ENCODE results near the gene CAMKK1. TPM values are rescaled to one million over a fixed set of nuclear protein-coding genes. Genes with fewer than 3 reads are reported as not detected.

The CAMKK1 gene
- total RNA-seq, 1 experiment from 2014 or later = 9.6 TPM

DNA sequence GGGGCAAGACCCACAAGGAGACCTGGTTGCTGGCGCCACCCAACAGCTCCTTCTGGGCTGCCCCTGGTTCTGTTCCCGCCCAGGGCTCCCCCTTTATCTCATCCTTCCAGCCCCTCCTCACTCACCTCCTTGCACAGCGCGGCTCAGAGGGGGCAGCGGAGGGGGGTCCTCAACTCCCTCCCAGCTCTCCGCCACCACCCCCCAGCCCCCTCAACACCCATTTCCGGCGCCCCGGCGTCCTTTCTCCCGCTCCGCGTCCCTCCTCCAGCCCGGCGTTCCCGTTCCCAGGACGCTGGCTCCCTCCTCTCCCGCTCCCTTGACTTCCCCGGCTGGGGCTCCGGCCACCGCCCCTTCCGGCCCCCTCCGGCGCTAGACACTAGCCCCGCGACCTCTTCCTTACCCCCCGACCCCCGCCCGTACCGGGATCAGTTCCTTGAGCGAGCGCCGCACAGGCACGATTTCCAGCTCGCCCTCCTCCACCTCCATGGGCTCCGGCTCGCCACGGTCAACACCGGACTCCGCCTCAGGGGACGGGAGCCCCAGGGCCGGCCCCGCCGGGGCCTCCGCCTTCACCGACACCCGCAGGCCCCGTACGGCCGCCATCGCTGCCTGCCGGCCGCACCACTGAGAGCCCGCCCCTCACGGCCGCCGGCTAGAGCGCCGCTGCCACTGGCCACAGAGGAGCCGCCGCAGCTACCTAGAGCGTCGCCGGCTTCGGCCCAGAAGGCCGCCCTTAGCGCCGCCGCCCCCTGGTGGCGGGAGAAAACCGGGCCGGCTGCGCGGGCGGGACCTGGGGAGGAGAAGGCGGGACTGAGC, 47.0 kb downstream of the CAMKK1 start, which contains the start of gene NCBP3 (continued):
- TF ChIP-seq NR2C2 (CRISPR knock-in tag; IDR thresholded peaks at IDR 0.05) (no peak), MXD4 (CRISPR knock-in tag; IDR thresholded peaks at IDR 0.05; ENCODE audit: borderline replicate concordance) (no peak), NFYB (CRISPR knock-in tag; conservative IDR thresholded peaks at IDR 0.05; ENCODE audit: low read depth) (peak; percentile 35; the same call in 1 of the 2 replicates), ZNF219 (CRISPR knock-in tag; IDR thresholded peaks at IDR 0.05; ENCODE audit: borderline replicate concordance) (no peak), SMAD4 (CRISPR knock-in tag; IDR thresholded peaks at IDR 0.05) (0 out of 2 replicates have a peak, but pooled peaks have one; percentile 14), TEAD4 (CRISPR knock-in tag; IDR thresholded peaks at IDR 0.05) (no peak), JAZF1 (CRISPR knock-in tag; IDR thresholded peaks at IDR 0.05) (no peak), JUN (CRISPR knock-in tag; IDR thresholded peaks at IDR 0.05) (no peak), GTF2I (CRISPR knock-in tag; conservative IDR thresholded peaks at IDR 0.05) (no peak), ETV6 (CRISPR knock-in tag; IDR thresholded peaks at IDR 0.05) (0 out of 2 replicates have a peak, but pooled peaks have one; percentile 84), TEAD1 (CRISPR knock-in tag; IDR thresholded peaks at IDR 0.05) (no peak), MYBL2 (CRISPR knock-in tag; IDR thresholded peaks at IDR 0.05) (peak; percentile 94), OVOL2 (CRISPR knock-in tag; IDR thresholded peaks at IDR 0.05; ENCODE audit: borderline replicate concordance) (no peak; the same call in 1 of the 2 replicates)
- TF ChIP-seq, protein P1, sequence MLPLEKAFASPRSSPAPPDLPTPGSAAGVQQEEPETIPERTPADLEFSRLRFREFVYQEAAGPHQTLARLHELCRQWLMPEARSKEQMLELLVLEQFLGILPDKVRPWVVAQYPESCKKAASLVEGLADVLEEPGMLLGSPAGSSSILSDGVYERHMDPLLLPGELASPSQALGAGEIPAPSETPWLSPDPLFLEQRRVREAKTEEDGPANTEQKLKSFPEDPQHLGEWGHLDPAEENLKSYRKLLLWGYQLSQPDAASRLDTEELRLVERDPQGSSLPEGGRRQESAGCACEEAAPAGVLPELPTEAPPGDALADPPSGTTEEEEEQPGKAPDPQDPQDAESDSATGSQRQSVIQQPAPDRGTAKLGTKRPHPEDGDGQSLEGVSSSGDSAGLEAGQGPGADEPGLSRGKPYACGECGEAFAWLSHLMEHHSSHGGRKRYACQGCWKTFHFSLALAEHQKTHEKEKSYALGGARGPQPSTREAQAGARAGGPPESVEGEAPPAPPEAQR (CRISPR knock-in tag; IDR thresholded peaks at IDR 0.05) = no peak
- TF ChIP-seq, protein P2, sequence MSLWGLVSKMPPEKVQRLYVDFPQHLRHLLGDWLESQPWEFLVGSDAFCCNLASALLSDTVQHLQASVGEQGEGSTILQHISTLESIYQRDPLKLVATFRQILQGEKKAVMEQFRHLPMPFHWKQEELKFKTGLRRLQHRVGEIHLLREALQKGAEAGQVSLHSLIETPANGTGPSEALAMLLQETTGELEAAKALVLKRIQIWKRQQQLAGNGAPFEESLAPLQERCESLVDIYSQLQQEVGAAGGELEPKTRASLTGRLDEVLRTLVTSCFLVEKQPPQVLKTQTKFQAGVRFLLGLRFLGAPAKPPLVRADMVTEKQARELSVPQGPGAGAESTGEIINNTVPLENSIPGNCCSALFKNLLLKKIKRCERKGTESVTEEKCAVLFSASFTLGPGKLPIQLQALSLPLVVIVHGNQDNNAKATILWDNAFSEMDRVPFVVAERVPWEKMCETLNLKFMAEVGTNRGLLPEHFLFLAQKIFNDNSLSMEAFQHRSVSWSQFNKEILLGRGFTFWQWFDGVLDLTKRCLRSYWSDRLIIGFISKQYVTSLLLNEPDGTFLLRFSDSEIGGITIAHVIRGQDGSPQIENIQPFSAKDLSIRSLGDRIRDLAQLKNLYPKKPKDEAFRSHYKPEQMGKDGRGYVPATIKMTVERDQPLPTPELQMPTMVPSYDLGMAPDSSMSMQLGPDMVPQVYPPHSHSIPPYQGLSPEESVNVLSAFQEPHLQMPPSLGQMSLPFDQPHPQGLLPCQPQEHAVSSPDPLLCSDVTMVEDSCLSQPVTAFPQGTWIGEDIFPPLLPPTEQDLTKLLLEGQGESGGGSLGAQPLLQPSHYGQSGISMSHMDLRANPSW (CRISPR knock-in tag; conservative IDR thresholded peaks at IDR 0.05; ENCODE audit: low read depth) = no peak
- TF ChIP-seq, protein P3, sequence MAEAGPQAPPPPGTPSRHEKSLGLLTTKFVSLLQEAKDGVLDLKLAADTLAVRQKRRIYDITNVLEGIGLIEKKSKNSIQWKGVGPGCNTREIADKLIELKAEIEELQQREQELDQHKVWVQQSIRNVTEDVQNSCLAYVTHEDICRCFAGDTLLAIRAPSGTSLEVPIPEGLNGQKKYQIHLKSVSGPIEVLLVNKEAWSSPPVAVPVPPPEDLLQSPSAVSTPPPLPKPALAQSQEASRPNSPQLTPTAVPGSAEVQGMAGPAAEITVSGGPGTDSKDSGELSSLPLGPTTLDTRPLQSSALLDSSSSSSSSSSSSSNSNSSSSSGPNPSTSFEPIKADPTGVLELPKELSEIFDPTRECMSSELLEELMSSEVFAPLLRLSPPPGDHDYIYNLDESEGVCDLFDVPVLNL (CRISPR knock-in tag; IDR thresholded peaks at IDR 0.05; ENCODE audit: borderline replicate concordance, low read depth) = no peak
- TF ChIP-seq, protein P4, sequence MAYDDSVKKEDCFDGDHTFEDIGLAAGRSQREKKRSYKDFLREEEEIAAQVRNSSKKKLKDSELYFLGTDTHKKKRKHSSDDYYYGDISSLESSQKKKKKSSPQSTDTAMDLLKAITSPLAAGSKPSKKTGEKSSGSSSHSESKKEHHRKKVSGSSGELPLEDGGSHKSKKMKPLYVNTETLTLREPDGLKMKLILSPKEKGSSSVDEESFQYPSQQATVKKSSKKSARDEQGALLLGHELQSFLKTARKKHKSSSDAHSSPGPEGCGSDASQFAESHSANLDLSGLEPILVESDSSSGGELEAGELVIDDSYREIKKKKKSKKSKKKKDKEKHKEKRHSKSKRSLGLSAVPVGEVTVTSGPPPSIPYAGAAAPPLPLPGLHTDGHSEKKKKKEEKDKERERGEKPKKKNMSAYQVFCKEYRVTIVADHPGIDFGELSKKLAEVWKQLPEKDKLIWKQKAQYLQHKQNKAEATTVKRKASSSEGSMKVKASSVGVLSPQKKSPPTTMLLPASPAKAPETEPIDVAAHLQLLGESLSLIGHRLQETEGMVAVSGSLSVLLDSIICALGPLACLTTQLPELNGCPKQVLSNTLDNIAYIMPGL (CRISPR knock-in tag; IDR thresholded peaks at IDR 0.05) = peak; percentile 99
- TF ChIP-seq, protein P5, sequence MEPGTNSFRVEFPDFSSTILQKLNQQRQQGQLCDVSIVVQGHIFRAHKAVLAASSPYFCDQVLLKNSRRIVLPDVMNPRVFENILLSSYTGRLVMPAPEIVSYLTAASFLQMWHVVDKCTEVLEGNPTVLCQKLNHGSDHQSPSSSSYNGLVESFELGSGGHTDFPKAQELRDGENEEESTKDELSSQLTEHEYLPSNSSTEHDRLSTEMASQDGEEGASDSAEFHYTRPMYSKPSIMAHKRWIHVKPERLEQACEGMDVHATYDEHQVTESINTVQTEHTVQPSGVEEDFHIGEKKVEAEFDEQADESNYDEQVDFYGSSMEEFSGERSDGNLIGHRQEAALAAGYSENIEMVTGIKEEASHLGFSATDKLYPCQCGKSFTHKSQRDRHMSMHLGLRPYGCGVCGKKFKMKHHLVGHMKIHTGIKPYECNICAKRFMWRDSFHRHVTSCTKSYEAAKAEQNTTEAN (CRISPR knock-in tag; IDR thresholded peaks at IDR 0.05) = peak; percentile 49; the same call in 1 of the 2 replicates
- TF ChIP-seq, protein P6, sequence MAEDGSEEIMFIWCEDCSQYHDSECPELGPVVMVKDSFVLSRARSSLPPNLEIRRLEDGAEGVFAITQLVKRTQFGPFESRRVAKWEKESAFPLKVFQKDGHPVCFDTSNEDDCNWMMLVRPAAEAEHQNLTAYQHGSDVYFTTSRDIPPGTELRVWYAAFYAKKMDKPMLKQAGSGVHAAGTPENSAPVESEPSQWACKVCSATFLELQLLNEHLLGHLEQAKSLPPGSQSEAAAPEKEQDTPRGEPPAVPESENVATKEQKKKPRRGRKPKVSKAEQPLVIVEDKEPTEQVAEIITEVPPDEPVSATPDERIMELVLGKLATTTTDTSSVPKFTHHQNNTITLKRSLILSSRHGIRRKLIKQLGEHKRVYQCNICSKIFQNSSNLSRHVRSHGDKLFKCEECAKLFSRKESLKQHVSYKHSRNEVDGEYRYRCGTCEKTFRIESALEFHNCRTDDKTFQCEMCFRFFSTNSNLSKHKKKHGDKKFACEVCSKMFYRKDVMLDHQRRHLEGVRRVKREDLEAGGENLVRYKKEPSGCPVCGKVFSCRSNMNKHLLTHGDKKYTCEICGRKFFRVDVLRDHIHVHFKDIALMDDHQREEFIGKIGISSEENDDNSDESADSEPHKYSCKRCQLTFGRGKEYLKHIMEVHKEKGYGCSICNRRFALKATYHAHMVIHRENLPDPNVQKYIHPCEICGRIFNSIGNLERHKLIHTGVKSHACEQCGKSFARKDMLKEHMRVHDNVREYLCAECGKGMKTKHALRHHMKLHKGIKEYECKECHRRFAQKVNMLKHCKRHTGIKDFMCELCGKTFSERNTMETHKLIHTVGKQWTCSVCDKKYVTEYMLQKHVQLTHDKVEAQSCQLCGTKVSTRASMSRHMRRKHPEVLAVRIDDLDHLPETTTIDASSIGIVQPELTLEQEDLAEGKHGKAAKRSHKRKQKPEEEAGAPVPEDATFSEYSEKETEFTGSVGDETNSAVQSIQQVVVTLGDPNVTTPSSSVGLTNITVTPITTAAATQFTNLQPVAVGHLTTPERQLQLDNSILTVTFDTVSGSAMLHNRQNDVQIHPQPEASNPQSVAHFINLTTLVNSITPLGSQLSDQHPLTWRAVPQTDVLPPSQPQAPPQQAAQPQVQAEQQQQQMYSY (CRISPR knock-in tag; IDR thresholded peaks at IDR 0.05) = no peak
- TF ChIP-seq, protein P7, sequence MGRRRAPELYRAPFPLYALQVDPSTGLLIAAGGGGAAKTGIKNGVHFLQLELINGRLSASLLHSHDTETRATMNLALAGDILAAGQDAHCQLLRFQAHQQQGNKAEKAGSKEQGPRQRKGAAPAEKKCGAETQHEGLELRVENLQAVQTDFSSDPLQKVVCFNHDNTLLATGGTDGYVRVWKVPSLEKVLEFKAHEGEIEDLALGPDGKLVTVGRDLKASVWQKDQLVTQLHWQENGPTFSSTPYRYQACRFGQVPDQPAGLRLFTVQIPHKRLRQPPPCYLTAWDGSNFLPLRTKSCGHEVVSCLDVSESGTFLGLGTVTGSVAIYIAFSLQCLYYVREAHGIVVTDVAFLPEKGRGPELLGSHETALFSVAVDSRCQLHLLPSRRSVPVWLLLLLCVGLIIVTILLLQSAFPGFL (CRISPR knock-in tag; IDR thresholded peaks at IDR 0.05; ENCODE audit: borderline replicate concordance) = no peak
- TF ChIP-seq, protein P8, sequence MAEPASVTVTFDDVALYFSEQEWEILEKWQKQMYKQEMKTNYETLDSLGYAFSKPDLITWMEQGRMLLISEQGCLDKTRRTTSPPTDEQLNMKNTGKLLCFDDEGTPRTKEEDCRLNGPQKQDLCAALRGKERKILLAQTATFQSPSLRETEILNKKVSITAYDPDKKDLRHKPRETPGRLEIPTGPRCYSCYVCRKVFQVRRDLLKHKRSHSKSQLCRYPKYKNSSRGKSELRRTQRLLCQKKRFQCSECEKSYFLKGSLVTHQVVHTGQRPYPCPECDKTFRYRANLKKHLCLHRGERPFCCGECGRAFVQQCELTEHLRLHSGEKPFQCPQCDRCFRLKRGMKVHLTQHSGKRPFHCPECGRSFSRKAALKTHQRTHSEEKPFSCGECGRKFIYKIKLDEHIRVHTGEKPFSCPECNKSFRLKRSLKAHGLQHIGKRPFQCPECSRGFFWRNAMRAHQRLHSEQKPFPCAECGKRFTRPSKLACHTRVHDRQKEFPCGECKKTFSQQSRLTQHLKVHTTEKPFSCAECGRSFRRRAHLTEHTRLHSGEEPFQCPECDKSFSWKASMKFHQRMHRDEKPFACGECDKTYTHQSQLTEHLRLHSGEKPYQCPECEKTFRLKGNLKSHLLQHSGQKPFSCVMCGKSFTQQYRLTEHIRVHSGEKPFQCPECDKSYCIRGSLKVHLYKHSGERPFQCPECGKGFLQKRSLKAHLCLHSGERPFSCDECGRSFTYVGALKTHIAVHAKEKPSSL (CRISPR knock-in tag; conservative IDR thresholded peaks at IDR 0.05) = no peak
- TF ChIP-seq, protein P9, sequence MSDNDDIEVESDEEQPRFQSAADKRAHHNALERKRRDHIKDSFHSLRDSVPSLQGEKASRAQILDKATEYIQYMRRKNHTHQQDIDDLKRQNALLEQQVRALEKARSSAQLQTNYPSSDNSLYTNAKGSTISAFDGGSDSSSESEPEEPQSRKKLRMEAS (CRISPR knock-in tag; IDR thresholded peaks at IDR 0.05) = peak; percentile 60; the same call in 1 of the 2 replicates
